ENCODE data around the gene SORCS2.

The SORCS2 gene

DNA sequence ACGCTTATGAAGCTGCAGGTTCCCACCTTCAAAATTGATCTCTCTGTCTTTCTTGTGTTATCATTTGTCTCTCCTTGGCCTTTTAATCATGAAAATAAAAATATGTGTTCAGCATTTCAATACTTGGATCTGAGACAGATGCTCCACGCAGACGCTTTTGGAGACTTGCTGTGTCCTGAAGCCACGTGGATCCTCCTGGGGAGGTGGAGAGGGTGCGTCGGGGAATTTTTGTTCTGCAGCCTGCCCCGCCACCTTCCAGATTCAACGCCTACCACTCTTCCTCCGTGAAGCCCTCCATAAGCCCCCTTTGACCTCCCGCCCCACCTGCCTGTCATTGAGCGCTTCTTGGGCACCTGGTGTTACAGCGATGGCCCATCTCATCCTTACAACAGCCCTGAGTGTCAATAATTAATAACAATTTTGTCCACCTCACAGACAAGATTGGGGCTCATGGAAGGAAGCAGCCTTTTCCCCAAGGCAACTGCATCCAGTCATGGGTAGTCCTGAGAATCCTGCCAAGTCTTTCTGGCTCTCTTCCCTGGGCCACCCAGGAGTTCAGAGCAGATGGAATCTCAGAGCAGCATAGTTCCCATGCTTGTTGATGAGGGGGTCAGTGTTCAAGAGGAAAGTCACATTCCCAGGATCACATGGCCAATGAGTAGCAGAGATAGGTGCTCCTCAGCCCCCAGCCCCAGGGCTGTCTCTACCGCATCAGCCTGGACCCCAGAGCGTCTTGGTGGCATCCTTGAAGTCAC, 415.0 kb downstream of the SORCS2 start:
- H3K4me3 ChIP-seq (ENCODE audit: low read depth, low read length), result no peak overlapping the region
- peak; percentile 19 for DNase-seq (ENCODE audit: low read depth)
- no peak for TF ChIP-seq CTCF (conservative IDR thresholded peaks at IDR 0.05; ENCODE audit: low read depth, low read length)

- no peak for TF ChIP-seq CTCF (conservative IDR thresholded peaks at IDR 0.05; ENCODE audit: low read depth, low read length)
- no peak overlapping the region for H3K4me3 ChIP-seq (ENCODE audit: low read depth, low read length)
Measured at GRCh38 chr4:7608046-7608445, 415.7 kb downstream of the SORCS2 start.

DNA sequence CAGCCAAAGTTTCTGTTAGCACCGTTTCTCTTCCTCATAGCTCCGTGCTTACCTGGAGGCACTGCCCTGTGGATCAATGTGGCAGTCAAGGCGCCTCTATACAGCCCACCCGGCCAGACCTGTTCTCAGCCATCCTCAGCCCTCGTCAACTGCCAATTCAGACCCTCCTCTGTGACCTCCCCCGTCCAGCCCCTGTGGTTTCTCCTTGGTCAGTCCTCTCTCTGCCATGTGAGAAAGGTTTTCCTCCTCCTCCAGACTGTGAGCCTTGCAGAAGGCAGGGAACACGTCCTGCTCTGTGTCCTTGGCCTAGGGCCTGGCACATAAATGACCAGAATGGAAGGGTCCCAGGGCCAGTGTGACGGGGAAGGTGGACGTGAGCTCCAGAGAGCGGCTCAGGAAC, 417.0 kb downstream of the SORCS2 start:
- no peak for DNase-seq (ENCODE audit: low read depth)
- TF ChIP-seq CTCF (conservative IDR thresholded peaks at IDR 0.05; ENCODE audit: low read depth, low read length), result no peak
- no peak overlapping the region for H3K4me3 ChIP-seq (ENCODE audit: low read depth, low read length)

More at GRCh38 chr4:7608046-7608445, 415.7 kb downstream of the SORCS2 start:
- no peak for DNase-seq (ENCODE audit: low read depth)

DNA sequence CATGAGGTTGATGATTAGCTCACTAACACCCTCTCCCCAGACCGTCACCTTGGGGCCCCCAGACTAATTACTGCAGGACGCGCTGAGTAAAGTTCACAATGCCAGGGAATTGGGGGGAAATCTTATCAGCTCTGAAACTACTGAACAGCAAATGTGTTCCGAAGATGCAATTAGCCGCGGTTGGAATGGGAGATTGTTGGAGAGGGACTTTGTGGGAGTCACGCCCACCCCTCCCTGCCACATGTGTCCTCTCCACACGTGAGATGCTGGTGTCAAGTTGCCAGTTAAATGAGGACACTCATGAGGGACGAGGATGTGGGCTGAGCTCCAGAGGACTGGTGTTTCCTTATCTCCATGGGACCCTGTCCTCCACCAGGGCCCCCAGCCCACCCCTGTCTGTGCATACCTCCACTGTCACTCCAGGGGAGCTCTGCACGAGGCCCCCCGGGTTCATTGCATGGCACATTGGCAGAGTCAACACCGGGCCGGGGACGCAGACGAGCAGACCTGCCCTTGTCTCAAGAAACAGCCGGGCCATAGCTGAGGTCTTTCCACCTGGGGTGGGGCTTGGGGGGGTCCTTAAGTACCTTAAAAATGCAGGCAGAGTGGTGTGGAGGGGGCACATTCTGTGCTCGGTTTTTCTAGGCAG, 417.8 kb downstream of the SORCS2 start:
- no peak overlapping the region for H3K4me3 ChIP-seq (ENCODE audit: low read depth, low read length)
- TF ChIP-seq CTCF (conservative IDR thresholded peaks at IDR 0.05; ENCODE audit: low read depth, low read length), result no peak
- DNase-seq (ENCODE audit: low read depth), result no peak

- H3K4me3 ChIP-seq (ENCODE audit: low read depth, low read length), result no peak overlapping the region
- TF ChIP-seq CTCF (conservative IDR thresholded peaks at IDR 0.05; ENCODE audit: low read depth, low read length), result no peak
- DNase-seq (ENCODE audit: low read depth), result no peak
Measured at GRCh38 chr4:7610841-7611240, 418.5 kb downstream of the SORCS2 start.

DNA sequence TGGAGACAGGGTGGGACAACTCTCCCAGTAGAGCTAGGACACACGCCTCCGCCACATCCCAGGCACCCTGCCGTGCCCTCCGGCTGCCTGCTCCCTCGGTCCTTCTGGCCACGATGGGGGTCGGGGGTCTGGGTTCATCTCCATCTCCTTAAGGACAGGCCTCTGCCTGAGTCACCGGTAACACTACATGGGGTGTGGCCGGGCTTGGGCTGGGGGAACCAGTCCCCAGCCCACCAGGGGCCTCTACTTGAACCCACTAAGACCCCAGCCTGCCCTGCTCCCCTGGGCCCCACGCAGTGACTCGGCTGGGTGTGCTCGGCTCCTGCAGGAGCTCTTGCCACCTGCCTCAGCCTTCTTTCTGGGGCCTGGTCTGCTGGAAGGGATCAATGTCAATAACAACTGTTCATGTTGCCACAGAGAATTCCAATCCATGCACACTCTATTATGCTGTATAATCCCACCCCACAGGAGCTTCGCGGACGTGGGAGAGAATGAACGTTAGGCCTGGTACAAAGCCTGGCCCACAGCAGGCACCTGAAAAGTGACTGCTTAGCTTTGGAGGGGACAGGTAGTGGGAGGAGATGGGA, 420.1 kb downstream of the SORCS2 start:
- no peak overlapping the region for H3K4me3 ChIP-seq (ENCODE audit: low read depth, low read length)
- TF ChIP-seq CTCF (conservative IDR thresholded peaks at IDR 0.05; ENCODE audit: low read depth, low read length), result no peak
- no peak for DNase-seq (ENCODE audit: low read depth)

Measured in choroid plexus epithelial cell (primary cell).